ENCODE results near the gene EPB41L2. TPM values are rescaled to one million over a fixed set of nuclear protein-coding genes. Genes with fewer than 3 reads are reported as not detected.

The EPB41L2 gene
- total RNA-seq, 2 donors from 2014 or later, result 30.5 to 31.0 TPM

GRCh38 chr6:130896249-130896648 is 166.8 kb downstream of the EPB41L2 start:
- peaks cover 0 to 5% of the 10 kb centered on the region in 2 donors for H3K4me1 Mint-ChIP-seq (ENCODE audit: low read depth in 2 of 2)
- no peak overlapping the region for H3K27ac Mint-ChIP-seq
- no peak for DNase-seq (ENCODE audit: low spot score)
- no peaks in the 10 kb centered on the region for H3K27me3 Mint-ChIP-seq
- no peaks in the 10 kb centered on the region for H3K36me3 Mint-ChIP-seq
- H3K4me3 Mint-ChIP-seq, result no peak overlapping the region
- no peaks in the 10 kb centered on the region for H3K9me3 Mint-ChIP-seq
- no peak for ATAC-seq

GRCh38 chr6:130895516-130895915 is 167.5 kb downstream of the EPB41L2 start:
- no peak for DNase-seq (ENCODE audit: low spot score)
- H3K4me3 Mint-ChIP-seq, result no peak overlapping the region
- H3K27ac Mint-ChIP-seq, result no peak overlapping the region
- no peaks in the 10 kb centered on the region for H3K36me3 Mint-ChIP-seq
- no peaks in the 10 kb centered on the region for H3K27me3 Mint-ChIP-seq
- no peak for ATAC-seq
- H3K9me3 Mint-ChIP-seq, result no peaks in the 10 kb centered on the region
- peaks cover 0 to 5% of the 10 kb centered on the region in 2 donors for H3K4me1 Mint-ChIP-seq (ENCODE audit: low read depth in 2 of 2)

GRCh38 chr6:130893766-130894165 is 169.3 kb downstream of the EPB41L2 start:
- Mint-ChIP-seq H3K27me3 (no peaks in the 10 kb centered on the region), H3K4me3 (no peak overlapping the region), H3K36me3 (no peaks in the 10 kb centered on the region), H3K4me1 (ENCODE audit: low read depth in 2 of 2) (peaks cover 0 to 5% of the 10 kb centered on the region in 2 donors), H3K27ac (no peak overlapping the region), H3K9me3 (no peaks in the 10 kb centered on the region)
- ATAC-seq (peak in 1 of 2 donors; percentile 40), DNase-seq (ENCODE audit: low spot score) (no peak)

- H3K4me1 Mint-ChIP-seq (ENCODE audit: low read depth in 2 of 2), result peaks cover 0 to 5% of the 10 kb centered on the region in 2 donors
- no peaks in the 10 kb centered on the region for H3K27me3 Mint-ChIP-seq
- H3K9me3 Mint-ChIP-seq, result no peaks in the 10 kb centered on the region
Measured at GRCh38 chr6:130893277-130893676, 169.8 kb downstream of the EPB41L2 start.

GRCh38 chr6:130890521-130890971 is 172.5 kb downstream of the EPB41L2 start:
- Mint-ChIP-seq H3K36me3 (no peaks in the 10 kb centered on the region), H3K27me3 (no peaks in the 10 kb centered on the region), H3K4me3 (no peak overlapping the region), H3K9me3 (no peaks in the 10 kb centered on the region), H3K4me1 (ENCODE audit: low read depth in 2 of 2) (peaks cover 0 to 5% of the 10 kb centered on the region in 2 donors), H3K27ac (no peak overlapping the region)
- ATAC-seq (no peak), DNase-seq (ENCODE audit: low spot score) (no peak)

More at GRCh38 chr6:130893277-130893676, 169.8 kb downstream of the EPB41L2 start:
- no peak for ATAC-seq
- H3K27ac Mint-ChIP-seq, result no peak overlapping the region
- no peak overlapping the region for H3K4me3 Mint-ChIP-seq
- H3K36me3 Mint-ChIP-seq, result no peaks in the 10 kb centered on the region
- no peak for DNase-seq (ENCODE audit: low spot score)

- no peak for ATAC-seq
- no peak overlapping the region for H3K4me3 Mint-ChIP-seq
Measured at GRCh38 chr6:130889423-130889822, 173.6 kb downstream of the EPB41L2 start.

GRCh38 chr6:130888246-130888645 is 174.8 kb downstream of the EPB41L2 start:
- no peak for DNase-seq (ENCODE audit: low spot score)
- Mint-ChIP-seq H3K36me3 (no peaks in the 10 kb centered on the region), H3K27me3 (no peaks in the 10 kb centered on the region), H3K4me3 (no peak overlapping the region), H3K9me3 (no peaks in the 10 kb centered on the region), H3K4me1 (ENCODE audit: low read depth in 2 of 2) (no peaks in the 10 kb centered on the region), H3K27ac (no peak overlapping the region)
- no peak for ATAC-seq

More at GRCh38 chr6:130889423-130889822, 173.6 kb downstream of the EPB41L2 start:
- Mint-ChIP-seq H3K27me3 (no peaks in the 10 kb centered on the region), H3K36me3 (no peaks in the 10 kb centered on the region), H3K9me3 (no peaks in the 10 kb centered on the region), H3K27ac (no peak overlapping the region), H3K4me1 (ENCODE audit: low read depth in 2 of 2) (peaks cover 0 to 5% of the 10 kb centered on the region in 2 donors)
- DNase-seq (ENCODE audit: low spot score), result no peak

GRCh38 chr6:130886966-130887365 is 176.1 kb downstream of the EPB41L2 start:
- H3K4me3 Mint-ChIP-seq, result no peak overlapping the region
- no peaks in the 10 kb centered on the region for H3K4me1 Mint-ChIP-seq (ENCODE audit: low read depth in 2 of 2)
- H3K9me3 Mint-ChIP-seq, result no peaks in the 10 kb centered on the region
- no peaks in the 10 kb centered on the region for H3K36me3 Mint-ChIP-seq
- H3K27me3 Mint-ChIP-seq, result no peaks in the 10 kb centered on the region
- DNase-seq (ENCODE audit: low spot score) (no peak), ATAC-seq (no peak)
- H3K27ac Mint-ChIP-seq, result no peak overlapping the region

GRCh38 chr6:130885392-130886192 is 177.5 kb downstream of the EPB41L2 start:
- no peaks in the 10 kb centered on the region for H3K4me1 Mint-ChIP-seq (ENCODE audit: low read depth in 2 of 2)
- no peak overlapping the region for H3K27ac Mint-ChIP-seq
- no peaks in the 10 kb centered on the region for H3K9me3 Mint-ChIP-seq
- peak; percentile 73 for DNase-seq (ENCODE audit: low spot score)
- ATAC-seq, result peak; percentile 61 to 83
- no peaks in the 10 kb centered on the region for H3K36me3 Mint-ChIP-seq
- H3K27me3 Mint-ChIP-seq, result no peaks in the 10 kb centered on the region
- H3K4me3 Mint-ChIP-seq, result no peak overlapping the region

- Mint-ChIP-seq H3K4me3 (no peak overlapping the region), H3K27me3 (no peaks in the 10 kb centered on the region), H3K9me3 (no peaks in the 10 kb centered on the region), H3K27ac (no peak overlapping the region), H3K36me3 (no peaks in the 10 kb centered on the region), H3K4me1 (ENCODE audit: low read depth in 2 of 2) (no peaks in the 10 kb centered on the region)
- DNase-seq (ENCODE audit: low spot score) (no peak), ATAC-seq (no peak)
Measured at GRCh38 chr6:130882370-130882769, 180.7 kb downstream of the EPB41L2 start.

GRCh38 chr6:130879826-130880225 is 183.2 kb downstream of the EPB41L2 start:
- no peaks in the 10 kb centered on the region for H3K36me3 Mint-ChIP-seq
- H3K9me3 Mint-ChIP-seq, result no peaks in the 10 kb centered on the region
- H3K4me3 Mint-ChIP-seq, result no peak overlapping the region
- DNase-seq (ENCODE audit: low spot score) (no peak), ATAC-seq (no peak)
- no peak overlapping the region for H3K27ac Mint-ChIP-seq
- no peaks in the 10 kb centered on the region for H3K27me3 Mint-ChIP-seq
- H3K4me1 Mint-ChIP-seq (ENCODE audit: low read depth in 2 of 2), result no peaks in the 10 kb centered on the region

GRCh38 chr6:130873746-130874145 is 189.3 kb downstream of the EPB41L2 start:
- Mint-ChIP-seq H3K4me3 (no peak overlapping the region), H3K9me3 (no peaks in the 10 kb centered on the region), H3K27ac (no peak overlapping the region), H3K27me3 (peaks cover 0 to 2% of the 10 kb centered on the region in 2 donors), H3K36me3 (no peaks in the 10 kb centered on the region), H3K4me1 (ENCODE audit: low read depth in 2 of 2) (peaks cover 0 to 4% of the 10 kb centered on the region in 2 donors)
- ATAC-seq (no peak), DNase-seq (ENCODE audit: low spot score) (no peak)

- H3K36me3 Mint-ChIP-seq, result no peaks in the 10 kb centered on the region
- no peak overlapping the region for H3K4me3 Mint-ChIP-seq
- peaks cover 0 to 2% of the 10 kb centered on the region in 2 donors for H3K27me3 Mint-ChIP-seq
- peaks cover 0 to 4% of the 10 kb centered on the region in 2 donors for H3K4me1 Mint-ChIP-seq (ENCODE audit: low read depth in 2 of 2)
- H3K27ac Mint-ChIP-seq, result no peak overlapping the region
- H3K9me3 Mint-ChIP-seq, result no peaks in the 10 kb centered on the region
- ATAC-seq, result no peak
- peak; percentile 83 for DNase-seq (ENCODE audit: low spot score)
Measured at GRCh38 chr6:130872250-130873095, 190.6 kb downstream of the EPB41L2 start.
